ENCODE results near the gene RAI1. TPM values are rescaled to one million over a fixed set of nuclear protein-coding genes. Genes with fewer than 3 reads are reported as not detected.

Gene RAI1
- total and polyA plus RNA-seq, 2 of the 13 experiments (the other 11 are each of a cell fraction or from before 2014, with no cell fraction given): 3.4 to 5.2 TPM

- H3K4me2 ChIP-seq (ENCODE audit: low read depth, low read length): no peak overlapping the region
- H3K9ac ChIP-seq (ENCODE audit: insufficient read depth, low read depth, low read length): no peak overlapping the region
- H3K27me3 ChIP-seq (ENCODE audit: control insufficient read depth in 1 of 2, insufficient read depth in 2 of 2, low read length in 2 of 2): no peaks in the 10 kb centered on the region
- no TSS peak for BruUV-seq (replicated peaks)
- no peaks in the 10 kb centered on the region for H3K79me2 ChIP-seq (ENCODE audit: insufficient read depth, low read length)
- H3K4me1 ChIP-seq (ENCODE audit: insufficient read depth, low read length): peaks cover 13% of the 10 kb centered on the region; the same call in 1 of the 2 replicates
- DNase-seq (ENCODE audit: low spot score): no peak
- no peak overlapping the region for H3K4me3 ChIP-seq (replicated peaks in 1 of 3; ENCODE audit: insufficient read depth in 1 of 3, low read depth in 2 of 3, low read length in 3 of 3)
- H2AFZ ChIP-seq (ENCODE audit: low read length): no peak overlapping the region
- CTCF ChIA-PET (ENCODE audit: low intra/inter-chr PET ratio, low total read pairs): no interaction called here
- no peak for FAIRE-seq
- ATAC-seq: no peak
- in situ Hi-C loops (cut with HindIII; ENCODE audit: extremely low pct_ligation_motif_present, low pct_unique_long_range_greater_than_20kb): no loop called here
- peaks cover 0 to under 1% of the 10 kb centered on the region in 2 experiments; a peak in 2 of 5 replicates for H3K36me3 ChIP-seq (replicated peaks in 1 of 2; ENCODE audit: control insufficient read depth in 1 of 2, insufficient read depth in 2 of 2, low read length in 2 of 2)
- POLR2A ChIA-PET: no interaction called here
- intact Hi-C loops (cut with micrococcal nuclease; ENCODE audit: unreplicated experiment): no loop called here
- H3K9me3 ChIP-seq (ENCODE audit: low read length): no peaks in the 10 kb centered on the region
- no peak overlapping the region for H3K27ac ChIP-seq (ENCODE audit: extremely low read length, insufficient read depth, low read length)
- WGBS (ENCODE audit: low lambda C conversion rate): 95% methylated on average over 7 of the region's 13 CpGs
- H4K20me1 ChIP-seq (ENCODE audit: insufficient read depth, low read length): peaks cover 11% of the 10 kb centered on the region; the same call in 1 of the 2 replicates
- TF ChIP-seq FOXA1 (IDR thresholded peaks at IDR 0.05) (no peak), FOXA1 (CRISPR knock-in tag; IDR thresholded peaks at IDR 0.05) (no peak), SNAI1 (CRISPR knock-in tag; IDR thresholded peaks at IDR 0.05; ENCODE audit: borderline replicate concordance) (no peak), ZNF468 (CRISPR knock-in tag; IDR thresholded peaks at IDR 0.05) (no peak), TCF12 (IDR thresholded peaks at IDR 0.05) (no peak), TCF12 (CRISPR knock-in tag; IDR thresholded peaks at IDR 0.05) (no peak), STAT6 (CRISPR knock-in tag; IDR thresholded peaks at IDR 0.05; ENCODE audit: borderline replicate concordance) (no peak), ZNF709 (CRISPR knock-in tag; IDR thresholded peaks at IDR 0.05) (no peak), ZNF142 (CRISPR knock-in tag; IDR thresholded peaks at IDR 0.05) (no peak), GZF1 (CRISPR knock-in tag; IDR thresholded peaks at IDR 0.05) (no peak), ZFP82 (CRISPR knock-in tag; IDR thresholded peaks at IDR 0.05; ENCODE audit: borderline replicate concordance) (no peak), MED13 (CRISPR knock-in tag; IDR thresholded peaks at IDR 0.05) (no peak), FOXC1 (CRISPR knock-in tag; IDR thresholded peaks at IDR 0.05; ENCODE audit: borderline replicate concordance) (no peak), JARID2 (CRISPR knock-in tag; IDR thresholded peaks at IDR 0.05; ENCODE audit: insufficient replicate concordance) (no peak), HIVEP1 (CRISPR knock-in tag; IDR thresholded peaks at IDR 0.05) (no peak), GLI4 (CRISPR knock-in tag; IDR thresholded peaks at IDR 0.05; ENCODE audit: borderline replicate concordance) (no peak)
Observed at GRCh38 chr17:17770632-17771044, 89.4 kb downstream of the RAI1 start.

Measured in HepG2 (cell line).